GM18526 (cell line): ENCODE results near the gene MYOC.

Experiments
- POLR2A ChIP-seq: IDR thresholded peaks from 3 replicates; pipeline ENCODE4 v1.6.1; 2011; ENCODE audit not compliant: insufficient read length; ENCODE audit errors: extremely low read depth

Gene MYOC

GRCh38 chr1:171652234-171652822 is at the start of gene MYOC:
TSS of gene MYOC (minus strand) at chr1:171652688. CDS start at chr1:171652611, 77 bp downstream.
- no peak for TF ChIP-seq POLR2A

DNA sequence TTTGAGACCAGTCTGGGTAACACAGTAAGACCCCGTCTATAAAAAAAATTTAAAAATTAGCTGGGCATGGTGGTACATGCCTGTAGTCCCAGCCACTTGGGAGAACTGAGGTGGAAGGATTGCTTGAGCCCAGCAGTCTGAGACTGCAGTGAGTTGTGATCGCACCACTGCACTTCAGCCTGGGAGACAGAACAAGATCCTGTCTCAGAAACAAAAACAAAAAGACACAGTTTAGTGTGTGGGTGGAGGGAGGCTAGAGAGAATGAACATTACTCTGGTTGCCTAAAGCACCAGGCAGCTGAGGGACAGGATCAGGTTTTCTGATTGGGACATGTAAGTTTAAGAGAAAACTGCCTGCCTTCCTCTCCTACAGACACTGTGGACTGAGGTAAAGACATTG is 47.0 kb upstream of the MYOC start:
- TF ChIP-seq POLR2A, result no peak

GRCh38 chr1:171683870-171684269 is 31.4 kb upstream of the MYOC start:
- no peak for TF ChIP-seq POLR2A

GRCh38 chr1:171680339-171680738 is 27.9 kb upstream of the MYOC start:
- no peak for TF ChIP-seq POLR2A

GRCh38 chr1:171676823-171677222 is 24.3 kb upstream of the MYOC start:
- TF ChIP-seq POLR2A, result no peak

DNA sequence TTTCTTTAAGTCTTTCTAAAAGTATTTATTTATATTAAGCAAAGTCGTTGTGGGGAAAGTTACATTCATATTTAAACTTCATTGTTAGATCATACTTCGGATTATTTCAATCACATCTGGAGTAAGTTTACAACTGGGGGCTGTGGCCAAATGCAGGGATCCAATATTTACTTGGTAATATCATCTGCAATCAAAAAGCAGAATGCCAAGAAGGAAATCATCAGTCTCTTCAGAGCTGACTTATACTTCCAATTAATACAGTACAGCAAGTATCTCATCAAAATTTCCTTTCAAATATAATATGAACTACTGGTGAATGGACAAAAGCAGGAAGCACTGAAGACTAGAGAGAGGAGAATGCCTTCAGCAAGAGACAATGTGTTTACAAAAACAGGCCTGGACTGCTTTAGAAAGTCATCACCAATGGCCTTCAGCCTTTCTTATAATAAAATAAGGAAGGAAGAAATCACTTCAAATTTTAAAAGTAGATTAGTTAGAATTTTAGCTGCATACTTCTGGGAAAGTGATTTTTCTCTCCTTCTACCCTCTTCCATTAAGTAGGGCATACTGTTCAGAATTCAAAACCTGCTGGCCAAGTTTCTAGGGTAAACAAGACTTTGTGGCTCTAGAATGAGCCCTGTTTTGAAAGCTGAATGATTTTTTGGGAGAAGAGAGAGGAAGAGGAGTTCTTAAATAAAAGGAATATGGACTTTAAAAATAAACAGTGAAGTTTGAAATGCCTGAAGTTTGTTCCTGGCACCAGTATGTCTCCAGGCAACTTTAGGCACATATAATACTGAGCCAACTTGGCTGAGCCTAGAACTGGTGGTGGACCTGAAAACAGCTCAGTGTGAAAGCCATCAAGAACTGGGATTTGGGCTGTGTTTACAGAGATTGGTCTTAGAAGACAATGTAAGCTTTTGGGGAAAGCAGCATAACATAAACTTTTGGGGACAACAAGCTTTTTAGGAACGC is 22.2 kb upstream of the MYOC start:
- TF ChIP-seq POLR2A, result no peak

GRCh38 chr1:171670739-171671138 is 18.3 kb upstream of the MYOC start:
- TF ChIP-seq POLR2A, result no peak

DNA sequence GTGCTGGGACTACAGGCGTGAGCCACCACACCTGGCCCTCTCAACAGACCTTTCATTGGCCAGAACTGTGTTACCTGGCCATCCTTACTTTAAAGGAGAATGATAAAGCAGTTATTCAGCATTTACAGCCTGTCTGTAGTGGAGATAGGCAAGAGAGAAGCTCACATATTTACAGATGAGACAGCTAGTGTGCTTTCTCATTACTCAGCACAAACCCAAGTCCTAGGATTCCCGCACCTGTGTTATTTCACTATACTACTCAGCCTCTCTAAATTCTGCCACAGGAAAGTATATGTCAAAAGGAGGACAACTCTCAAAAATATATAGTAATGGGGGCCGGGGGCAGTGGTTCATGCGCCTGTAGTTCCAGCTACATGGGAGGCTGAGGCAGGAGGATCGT is 15.9 kb upstream of the MYOC start:
- no peak for TF ChIP-seq POLR2A

DNA sequence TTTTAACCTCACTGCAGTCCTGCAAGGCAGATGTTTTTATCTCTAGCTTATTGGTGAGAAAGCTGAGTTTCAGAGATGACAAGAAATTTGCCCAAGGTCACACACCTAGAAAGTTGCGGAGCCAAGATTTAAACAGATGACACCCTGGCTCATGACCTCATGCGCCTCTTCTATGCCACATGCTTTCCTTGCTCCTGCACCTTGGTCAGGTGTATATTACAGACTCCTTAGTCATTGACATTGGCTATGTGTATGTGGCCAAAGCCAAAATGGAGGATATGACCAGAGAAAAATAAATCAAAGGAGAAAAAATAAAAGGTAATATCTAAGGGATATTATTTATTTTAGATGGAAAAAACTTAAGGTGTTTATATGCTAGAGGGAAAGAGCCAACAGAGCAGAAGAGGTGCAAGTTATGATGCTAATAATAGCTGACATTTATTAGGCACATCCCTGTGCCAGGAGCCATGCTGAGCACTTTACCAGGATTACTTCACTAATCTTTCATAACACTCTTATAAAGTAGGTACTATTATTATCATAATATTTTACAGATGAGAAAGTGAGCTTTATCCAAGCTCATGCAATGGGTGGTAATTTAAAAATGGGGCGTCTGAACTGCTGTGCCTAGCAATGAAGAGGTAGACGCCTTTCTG is 13.8 kb upstream of the MYOC start:
- no peak for TF ChIP-seq POLR2A

DNA sequence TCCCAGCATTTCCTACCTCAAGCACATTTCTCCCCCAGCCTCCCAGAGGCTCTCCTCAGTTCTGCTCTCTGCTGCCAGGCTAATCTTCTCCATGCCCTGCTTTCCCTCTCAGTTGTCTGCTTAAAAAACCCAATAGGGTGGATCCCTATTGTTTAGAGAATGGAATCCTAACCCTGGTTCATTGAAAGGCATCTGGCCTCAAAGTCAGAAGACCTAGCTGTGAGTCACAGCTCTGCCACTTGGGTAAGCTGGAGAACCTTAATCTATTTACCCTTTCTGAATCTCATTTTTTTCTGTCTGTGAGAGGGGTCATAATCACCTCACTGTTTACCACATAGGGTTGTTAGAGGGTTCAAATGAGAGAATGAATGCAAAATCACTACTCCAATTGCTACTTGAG is 12.5 kb upstream of the MYOC start:
- TF ChIP-seq POLR2A, result no peak

DNA sequence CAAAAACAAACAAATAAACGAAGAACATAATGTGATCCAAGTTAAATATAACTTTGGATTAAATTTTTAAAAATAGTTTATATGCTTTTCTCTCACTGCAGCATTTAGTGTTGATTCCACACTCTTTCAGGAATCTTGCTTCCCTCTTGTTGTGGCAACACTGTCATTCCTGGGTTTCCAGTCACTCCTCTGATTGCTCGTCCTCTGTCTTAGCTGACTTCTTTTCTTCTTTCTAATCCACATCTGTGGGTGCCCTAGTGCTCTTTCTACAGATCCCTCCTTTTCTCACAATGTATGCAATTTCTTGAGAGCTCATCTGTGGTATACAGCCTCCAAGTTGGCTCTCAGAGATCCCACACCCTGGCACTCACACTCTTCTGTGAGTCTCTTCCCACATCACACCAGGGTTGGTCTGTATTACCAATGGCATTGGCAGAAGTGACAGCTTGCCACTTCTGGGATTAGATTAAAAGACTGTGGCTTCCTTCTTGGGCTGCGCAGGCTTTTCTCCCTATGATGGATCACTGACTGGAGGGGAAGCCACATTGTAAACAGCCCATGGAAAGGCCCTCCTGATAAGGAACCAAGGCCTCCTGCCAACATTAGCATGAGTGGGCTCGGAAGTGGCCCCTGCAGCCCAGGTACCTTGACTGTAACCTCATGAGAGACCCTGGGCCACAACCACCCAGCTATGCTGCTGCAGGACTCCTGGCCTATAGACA is 11.5 kb upstream of the MYOC start:
- TF ChIP-seq POLR2A, result no peak

DNA sequence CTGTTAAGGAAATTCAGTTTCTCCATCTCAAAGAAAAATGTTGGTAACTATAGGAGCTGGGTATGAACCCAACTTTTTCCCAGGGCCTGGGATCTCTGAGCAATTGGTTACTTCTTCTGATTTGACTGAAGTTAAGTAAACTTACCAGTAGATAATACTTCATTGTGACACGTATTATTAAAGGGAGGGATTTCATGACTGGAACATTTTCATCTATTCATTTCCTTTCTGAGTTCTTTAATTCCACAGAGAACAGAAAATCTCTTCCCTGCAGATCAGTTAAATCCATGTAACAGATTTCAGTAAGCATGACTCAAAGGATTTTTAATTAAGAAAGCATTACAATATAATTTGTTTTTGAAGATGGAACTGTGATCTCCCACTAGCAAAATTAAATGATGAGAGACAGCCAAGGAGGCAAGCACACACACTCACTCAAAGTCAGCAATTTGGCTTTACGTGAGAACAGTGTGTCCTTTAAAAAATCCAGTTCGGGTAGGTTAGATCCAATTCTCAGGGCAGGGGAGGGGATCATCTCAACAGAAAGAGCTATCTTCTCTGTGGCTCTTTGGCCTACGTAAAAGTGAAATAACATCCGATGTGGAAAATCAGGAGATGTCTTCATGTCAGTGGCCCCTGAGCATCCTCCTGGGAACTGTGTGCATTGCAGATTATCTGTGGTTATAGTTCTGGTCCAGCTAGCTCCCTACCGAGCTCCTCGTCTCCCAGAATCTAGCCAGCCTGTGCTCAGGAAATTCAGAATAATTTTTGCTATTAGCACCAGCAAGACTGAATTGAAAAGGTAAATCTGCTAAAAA is 10.8 kb upstream of the MYOC start:
- TF ChIP-seq POLR2A, result no peak

- no peak for TF ChIP-seq POLR2A
These were observed 8.7 kb upstream of the MYOC start for GRCh38 chr1:171661076-171661650.

DNA sequence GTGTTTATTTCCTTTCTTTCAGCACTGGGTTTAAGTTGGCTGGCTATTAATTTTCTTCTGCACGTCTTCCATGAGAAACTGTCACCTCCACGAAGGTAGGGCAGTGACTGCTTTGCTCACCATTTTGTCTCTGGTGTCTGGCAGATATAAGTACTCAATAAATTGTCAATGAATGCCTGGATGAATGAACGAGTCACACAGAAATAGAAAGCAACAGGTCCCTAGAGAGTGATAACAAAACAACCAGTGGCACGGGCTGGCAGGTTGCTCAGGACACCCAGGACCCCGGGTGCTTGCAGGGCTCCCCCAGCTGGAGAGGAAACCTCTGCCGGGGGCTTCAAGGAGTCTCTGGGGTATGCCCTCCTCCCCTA is 3.2 kb upstream of the MYOC start:
- TF ChIP-seq POLR2A, result no peak
